ENCODE measurements around the gene JRKL.

Gene JRKL

GRCh38 chr11:96389720-96390487 lies at the start of gene JRKL, which contains the start of gene CCDC82:
Gene JRKL, plus strand, starts transcription at chr11:96390013. Its CDS starts 637 bp downstream, at chr11:96390650.
Gene CCDC82, minus strand, starts transcription at chr11:96389912. Its CDS starts 5,165 bp downstream, at chr11:96384747.
- Histone ChIP-seq H3K4me3 (ENCODE audit: low read length in 2 of 2) (peak within 1 kb of the TSS; percentile 86 to 93), H3K27me3 (ENCODE audit: control insufficient read depth in 2 of 2, insufficient read depth in 2 of 2, low read length in 2 of 2) (no peaks in the 10 kb centered on the region), H3K9ac (ENCODE audit: low read depth in 1 of 2, low read length in 2 of 2) (peak within 1 kb of the TSS; percentile 89 to 94), H3K9me3 (ENCODE audit: control insufficient read depth in 2 of 2, low read length in 2 of 2) (no peaks in the 10 kb centered on the region), H3K36me3 (ENCODE audit: control insufficient read depth in 2 of 2, insufficient read depth in 2 of 2, low read length in 2 of 2) (no peaks in the 10 kb centered on the region), H3K4me1 (ENCODE audit: control insufficient read depth in 2 of 2, insufficient read depth in 2 of 2, low read length in 2 of 2) (peaks cover 0 to 3% of the 10 kb centered on the region in 2 donors), H3K27ac (ENCODE audit: low read depth in 2 of 2, low read length in 2 of 2) (peak within 1 kb of the TSS; percentile 92 to 97)

GRCh38 chr11:96340555-96340885 lies 49.3 kb upstream of the JRKL start:
- peaks cover 45 to 51% of the 10 kb centered on the region in 2 donors for H3K4me1 ChIP-seq (ENCODE audit: control insufficient read depth in 2 of 2, insufficient read depth in 2 of 2, low read length in 2 of 2)
- no peaks in the 10 kb centered on the region for H3K27me3 ChIP-seq (ENCODE audit: control insufficient read depth in 2 of 2, insufficient read depth in 2 of 2, low read length in 2 of 2)
- peak overlapping the region; percentile 86 to 100 for H3K4me3 ChIP-seq (ENCODE audit: low read length in 2 of 2)
- H3K36me3 ChIP-seq (ENCODE audit: control insufficient read depth in 2 of 2, insufficient read depth in 2 of 2, low read length in 2 of 2) = no peaks in the 10 kb centered on the region
- no peaks in the 10 kb centered on the region for H3K9me3 ChIP-seq (ENCODE audit: control insufficient read depth in 2 of 2, low read length in 2 of 2)
- peak overlapping the region; percentile 65 to 86 for H3K27ac ChIP-seq (ENCODE audit: low read depth in 2 of 2, low read length in 2 of 2)
- peak overlapping the region; percentile 9 to 87 for H3K9ac ChIP-seq (ENCODE audit: low read depth in 1 of 2, low read length in 2 of 2)

- Histone ChIP-seq H3K36me3 (ENCODE audit: control insufficient read depth in 2 of 2, insufficient read depth in 2 of 2, low read length in 2 of 2) (no peaks in the 10 kb centered on the region), H3K9me3 (ENCODE audit: control insufficient read depth in 2 of 2, low read length in 2 of 2) (no peaks in the 10 kb centered on the region), H3K27me3 (ENCODE audit: control insufficient read depth in 2 of 2, insufficient read depth in 2 of 2, low read length in 2 of 2) (no peaks in the 10 kb centered on the region), H3K27ac (ENCODE audit: low read depth in 2 of 2, low read length in 2 of 2) (peak overlapping the region; percentile 65 to 86), H3K9ac (ENCODE audit: low read depth in 1 of 2, low read length in 2 of 2) (peak overlapping the region; percentile 68 to 87), H3K4me3 (ENCODE audit: low read length in 2 of 2) (peak overlapping the region; percentile 86 to 100), H3K4me1 (ENCODE audit: control insufficient read depth in 2 of 2, insufficient read depth in 2 of 2, low read length in 2 of 2) (peaks cover 41 to 47% of the 10 kb centered on the region in 2 donors)
Observed at GRCh38 chr11:96341211-96342013, 48.4 kb upstream of the JRKL start.

GRCh38 chr11:96342014-96342960 lies 47.5 kb upstream of the JRKL start:
- no peaks in the 10 kb centered on the region for H3K36me3 ChIP-seq (ENCODE audit: control insufficient read depth in 2 of 2, insufficient read depth in 2 of 2, low read length in 2 of 2)
- peak overlapping the region; percentile 86 to 100 for H3K4me3 ChIP-seq (ENCODE audit: low read length in 2 of 2)
- H3K27me3 ChIP-seq (ENCODE audit: control insufficient read depth in 2 of 2, insufficient read depth in 2 of 2, low read length in 2 of 2) = no peaks in the 10 kb centered on the region
- H3K9me3 ChIP-seq (ENCODE audit: control insufficient read depth in 2 of 2, low read length in 2 of 2) = no peaks in the 10 kb centered on the region
- peaks cover 37 to 45% of the 10 kb centered on the region in 2 donors for H3K4me1 ChIP-seq (ENCODE audit: control insufficient read depth in 2 of 2, insufficient read depth in 2 of 2, low read length in 2 of 2)
- peak overlapping the region; percentile 65 to 86 for H3K27ac ChIP-seq (ENCODE audit: low read depth in 2 of 2, low read length in 2 of 2)
- peak overlapping the region; percentile 68 to 87 for H3K9ac ChIP-seq (ENCODE audit: low read depth in 1 of 2, low read length in 2 of 2)

- H3K9ac ChIP-seq (ENCODE audit: low read depth in 1 of 2, low read length in 2 of 2) = peak within 1 kb of the TSS; percentile 68 to 87
- H3K9me3 ChIP-seq (ENCODE audit: control insufficient read depth in 2 of 2, low read length in 2 of 2) = no peaks in the 10 kb centered on the region
- peak within 1 kb of the TSS; percentile 86 to 100 for H3K4me3 ChIP-seq (ENCODE audit: low read length in 2 of 2)
Observed at GRCh38 chr11:96342961-96343711, 46.7 kb upstream of the JRKL start, which contains the start of gene MAML2. Gene MAML2, minus strand, starts transcription at chr11:96343195. Its CDS starts 1,300 bp downstream, at chr11:96341895.

GRCh38 chr11:96356848-96357247 lies 33.0 kb upstream of the JRKL start:
- no peaks in the 10 kb centered on the region for H3K4me1 ChIP-seq (ENCODE audit: control insufficient read depth in 2 of 2, insufficient read depth in 2 of 2, low read length in 2 of 2)

More at GRCh38 chr11:96342961-96343711, 46.7 kb upstream of the JRKL start, which contains the start of gene MAML2:
- H3K4me1 ChIP-seq (ENCODE audit: control insufficient read depth in 2 of 2, insufficient read depth in 2 of 2, low read length in 2 of 2) = peaks cover 30 to 36% of the 10 kb centered on the region in 2 donors
- H3K36me3 ChIP-seq (ENCODE audit: control insufficient read depth in 2 of 2, insufficient read depth in 2 of 2, low read length in 2 of 2) = no peaks in the 10 kb centered on the region
- no peaks in the 10 kb centered on the region for H3K27me3 ChIP-seq (ENCODE audit: control insufficient read depth in 2 of 2, insufficient read depth in 2 of 2, low read length in 2 of 2)
- peak within 1 kb of the TSS; percentile 65 to 86 for H3K27ac ChIP-seq (ENCODE audit: low read depth in 2 of 2, low read length in 2 of 2)

GRCh38 chr11:96357794-96358193 lies 32.0 kb upstream of the JRKL start:
- H3K27me3 ChIP-seq (ENCODE audit: control insufficient read depth in 2 of 2, insufficient read depth in 2 of 2, low read length in 2 of 2) = no peaks in the 10 kb centered on the region
- H3K36me3 ChIP-seq (ENCODE audit: control insufficient read depth in 2 of 2, insufficient read depth in 2 of 2, low read length in 2 of 2) = peaks cover 18 to 20% of the 10 kb centered on the region in 2 donors
- H3K4me3 ChIP-seq (ENCODE audit: low read length in 2 of 2) = no peak overlapping the region
- no peaks in the 10 kb centered on the region for H3K4me1 ChIP-seq (ENCODE audit: control insufficient read depth in 2 of 2, insufficient read depth in 2 of 2, low read length in 2 of 2)
- H3K9me3 ChIP-seq (ENCODE audit: control insufficient read depth in 2 of 2, low read length in 2 of 2) = no peaks in the 10 kb centered on the region
- H3K9ac ChIP-seq (ENCODE audit: low read depth in 1 of 2, low read length in 2 of 2) = no peak overlapping the region
- H3K27ac ChIP-seq (ENCODE audit: low read depth in 2 of 2, low read length in 2 of 2) = no peak overlapping the region

More at GRCh38 chr11:96356848-96357247, 33.0 kb upstream of the JRKL start:
- H3K27me3 ChIP-seq (ENCODE audit: control insufficient read depth in 2 of 2, insufficient read depth in 2 of 2, low read length in 2 of 2) = no peaks in the 10 kb centered on the region
- peaks cover 14 to 18% of the 10 kb centered on the region in 2 donors for H3K36me3 ChIP-seq (ENCODE audit: control insufficient read depth in 2 of 2, insufficient read depth in 2 of 2, low read length in 2 of 2)
- no peak overlapping the region for H3K4me3 ChIP-seq (ENCODE audit: low read length in 2 of 2)
- no peak overlapping the region for H3K27ac ChIP-seq (ENCODE audit: low read depth in 2 of 2, low read length in 2 of 2)
- no peak overlapping the region for H3K9ac ChIP-seq (ENCODE audit: low read depth in 1 of 2, low read length in 2 of 2)
- H3K9me3 ChIP-seq (ENCODE audit: control insufficient read depth in 2 of 2, low read length in 2 of 2) = no peaks in the 10 kb centered on the region

GRCh38 chr11:96358321-96358720 lies 31.5 kb upstream of the JRKL start:
- H3K9ac ChIP-seq (ENCODE audit: low read depth in 1 of 2, low read length in 2 of 2) = no peak overlapping the region
- H3K27me3 ChIP-seq (ENCODE audit: control insufficient read depth in 2 of 2, insufficient read depth in 2 of 2, low read length in 2 of 2) = no peaks in the 10 kb centered on the region
- H3K27ac ChIP-seq (ENCODE audit: low read depth in 2 of 2, low read length in 2 of 2) = no peak overlapping the region
- no peaks in the 10 kb centered on the region for H3K9me3 ChIP-seq (ENCODE audit: control insufficient read depth in 2 of 2, low read length in 2 of 2)
- no peak overlapping the region for H3K4me3 ChIP-seq (ENCODE audit: low read length in 2 of 2)
- H3K36me3 ChIP-seq (ENCODE audit: control insufficient read depth in 2 of 2, insufficient read depth in 2 of 2, low read length in 2 of 2) = peaks cover 18 to 20% of the 10 kb centered on the region in 2 donors
- H3K4me1 ChIP-seq (ENCODE audit: control insufficient read depth in 2 of 2, insufficient read depth in 2 of 2, low read length in 2 of 2) = no peaks in the 10 kb centered on the region

GRCh38 chr11:96361778-96362177 lies 28.0 kb upstream of the JRKL start:
- H3K27me3 ChIP-seq (ENCODE audit: control insufficient read depth in 2 of 2, insufficient read depth in 2 of 2, low read length in 2 of 2) = no peaks in the 10 kb centered on the region
- no peaks in the 10 kb centered on the region for H3K9me3 ChIP-seq (ENCODE audit: control insufficient read depth in 2 of 2, low read length in 2 of 2)
- H3K27ac ChIP-seq (ENCODE audit: low read depth in 2 of 2, low read length in 2 of 2) = no peak overlapping the region
- no peak overlapping the region for H3K9ac ChIP-seq (ENCODE audit: low read depth in 1 of 2, low read length in 2 of 2)
- peaks cover 17 to 22% of the 10 kb centered on the region in 2 donors for H3K36me3 ChIP-seq (ENCODE audit: control insufficient read depth in 2 of 2, insufficient read depth in 2 of 2, low read length in 2 of 2)
- no peaks in the 10 kb centered on the region for H3K4me1 ChIP-seq (ENCODE audit: control insufficient read depth in 2 of 2, insufficient read depth in 2 of 2, low read length in 2 of 2)
- H3K4me3 ChIP-seq (ENCODE audit: low read length in 2 of 2) = no peak overlapping the region

All from mucosa of rectum (tissue), 2 donors.